ENCODE measurements around the gene GFAP. TPM values are rescaled to one million over a fixed set of nuclear protein-coding genes. Genes with fewer than 3 reads are reported as not detected.

GFAP gene
- total RNA-seq, 1 experiment from 2014 or later = not detected

- intact Hi-C loops (cut with micrococcal nuclease; ENCODE audit: unreplicated experiment) = loop anchor here (10.0 kb wide), 1 partner anchor 225 kb away; the partner anchor contains the start of genes ACBD4 and PLCD3
- CTCF ChIA-PET = interaction anchor here (0.6 to 2.2 kb wide), 7 partner anchors 11 to 207 kb away, joined by 3 to 17 read pairs (median 4); partner anchors contain the start of gene EFTUD2
- Mint-ChIP-seq H3K4me3 (ENCODE audit: low read depth, unreplicated experiment) (no peak overlapping the region), H3K27ac (ENCODE audit: unreplicated experiment) (no peak overlapping the region), H3K36me3 (ENCODE audit: insufficient read depth, unreplicated experiment) (no peaks in the 10 kb centered on the region), H3K27me3 (ENCODE audit: unreplicated experiment) (peaks cover 51% of the 10 kb centered on the region), H3K9me3 (ENCODE audit: low read depth, unreplicated experiment) (no peaks in the 10 kb centered on the region), H3K4me1 (ENCODE audit: low read depth, unreplicated experiment) (peaks cover 27% of the 10 kb centered on the region)
- BruUV-seq (replicated peaks) = no TSS peak
- no peak for DNase-seq
- TF ChIP-seq CTCF (IDR thresholded peaks at IDR 0.05; ENCODE audit: unreplicated experiment) = no peak
These were observed 5.6 kb downstream of the GFAP start for GRCh38 chr17:44909681-44910144.

- BruUV-seq (replicated peaks) = no TSS peak
- Mint-ChIP-seq H3K36me3 (ENCODE audit: insufficient read depth, unreplicated experiment) (no peaks in the 10 kb centered on the region), H3K9me3 (ENCODE audit: low read depth, unreplicated experiment) (no peaks in the 10 kb centered on the region), H3K4me1 (ENCODE audit: low read depth, unreplicated experiment) (peaks cover 27% of the 10 kb centered on the region), H3K4me3 (ENCODE audit: low read depth, unreplicated experiment) (no peak overlapping the region), H3K27me3 (ENCODE audit: unreplicated experiment) (peaks cover 43% of the 10 kb centered on the region), H3K27ac (ENCODE audit: unreplicated experiment) (no peak overlapping the region)
- intact Hi-C loops (cut with micrococcal nuclease; ENCODE audit: unreplicated experiment) = no loop called here
- CTCF ChIA-PET = interaction anchor here (1.3 to 1.4 kb wide), 2 partner anchors 12 to 111 kb away, joined by 5 to 6 read pairs; no protein-coding TSS in a partner anchor
- no peak for DNase-seq
- TF ChIP-seq CTCF (IDR thresholded peaks at IDR 0.05; ENCODE audit: unreplicated experiment) = no peak
These were observed 6.5 kb downstream of the GFAP start for GRCh38 chr17:44908761-44909326.

- H3K4me3 Mint-ChIP-seq (ENCODE audit: low read depth, unreplicated experiment) = no peak overlapping the region
- no TSS peak for BruUV-seq (replicated peaks)
- CTCF ChIA-PET = no interaction called here
- no peaks in the 10 kb centered on the region for H3K9me3 Mint-ChIP-seq (ENCODE audit: low read depth, unreplicated experiment)
- H3K27me3 Mint-ChIP-seq (ENCODE audit: unreplicated experiment) = peaks cover 34% of the 10 kb centered on the region
- H3K27ac Mint-ChIP-seq (ENCODE audit: unreplicated experiment) = no peak overlapping the region
- intact Hi-C loops (cut with micrococcal nuclease; ENCODE audit: unreplicated experiment) = no loop called here
- peaks cover 20% of the 10 kb centered on the region for H3K4me1 Mint-ChIP-seq (ENCODE audit: low read depth, unreplicated experiment)
- H3K36me3 Mint-ChIP-seq (ENCODE audit: insufficient read depth, unreplicated experiment) = no peaks in the 10 kb centered on the region
- TF ChIP-seq CTCF (IDR thresholded peaks at IDR 0.05; ENCODE audit: unreplicated experiment) = no peak
- no peak for DNase-seq
These were observed 7.4 kb downstream of the GFAP start for GRCh38 chr17:44907729-44908470.

- BruUV-seq (replicated peaks) = no TSS peak
- CTCF ChIA-PET = no interaction called here
- Mint-ChIP-seq H3K27me3 (ENCODE audit: unreplicated experiment) (peaks cover 25% of the 10 kb centered on the region), H3K4me1 (ENCODE audit: low read depth, unreplicated experiment) (peaks cover 20% of the 10 kb centered on the region), H3K36me3 (ENCODE audit: insufficient read depth, unreplicated experiment) (no peaks in the 10 kb centered on the region), H3K9me3 (ENCODE audit: low read depth, unreplicated experiment) (no peaks in the 10 kb centered on the region), H3K27ac (ENCODE audit: unreplicated experiment) (no peak overlapping the region), H3K4me3 (ENCODE audit: low read depth, unreplicated experiment) (no peak overlapping the region)
- TF ChIP-seq CTCF (IDR thresholded peaks at IDR 0.05; ENCODE audit: unreplicated experiment) = no peak
- DNase-seq = no peak
- intact Hi-C loops (cut with micrococcal nuclease; ENCODE audit: unreplicated experiment) = no loop called here
These were observed 8.3 kb downstream of the GFAP start for GRCh38 chr17:44906763-44907728.
